Transverse colon (tissue), 4 donors: ENCODE data around the gene EARS2.

ENCODE experiments used
- CTCF ChIP-seq, 5 experiments: fragments of 200-600 bp in 3 of 5; fragments of 450-650 bp in 2 of 5; sonication (generic) in 3 of 5; IDR thresholded peaks; 1 replicate in 2 of 5; 2 replicates in 3 of 5; pipeline ENCODE4 v1.5.1; 2016 to 2017; ENCODE audit warnings: antibody characterized with exemption in 5 of 5, inconsistent platforms in 3 of 5, mild to moderate bottlenecking in 2 of 5, moderate library complexity in 1 of 5
- EP300 ChIP-seq: sonication (generic); formaldehyde crosslinking; IDR thresholded peaks from one replicate; pipeline ENCODE4 v1.6.1; 2017; ENCODE audit warnings: antibody characterized with exemption, low read depth
- POLR2A ChIP-seq: fragments of 450-650 bp; IDR thresholded peaks from one replicate; pipeline ENCODE4 v1.6.1; 2016; ENCODE audit warnings: antibody characterized with exemption, mild to moderate bottlenecking, moderate library complexity
- POLR2AphosphoS5 ChIP-seq, 3 donors: sonication (generic); formaldehyde crosslinking; IDR thresholded peaks; one replicate each; pipeline ENCODE4 v1.6.1; 2016; ENCODE audit warnings: antibody characterized with exemption in 3 of 3

- TF ChIP-seq EP300 (no peak), POLR2A (no peak), POLR2AphosphoS5 (IDR thresholded peaks at IDR 0.05) (no peak), CTCF (IDR thresholded peaks at IDR 0.05) (no peak)
Observed at GRCh38 chr16:23527961-23528643, 29.0 kb downstream of the EARS2 start.
